Keratinocyte (primary cell): Measurements from ENCODE around the gene TRIM67. TPM values are rescaled to one million over a fixed set of nuclear protein-coding genes. Genes with fewer than 3 reads are reported as not detected.

ENCODE experiments used
- DNase-seq: peaks from one replicate; pipeline ENCODE4 v3.0.0-alpha.2; 2011; ENCODE audit warnings: low read depth, missing footprints, low spot score
- FAIRE-seq: peaks from 2 replicates; lab custom pipeline; 2011; peaks lifted over from hg19 to GRCh38; lab: Jason Lieb, UNC
- H2AFZ ChIP-seq: 2 replicates; pipeline ENCODE4 v1.6.0; 2012; ENCODE audit warnings: low read length, control low read depth, inconsistent platforms; ENCODE audit not compliant: control insufficient read depth
- H3K27ac ChIP-seq: 2 replicates; pipeline ENCODE4 v1.5.1; 2011; ENCODE audit warnings: low read length; ENCODE audit not compliant: control insufficient read depth, insufficient read depth
- H3K27me3 ChIP-seq: 3 replicates; pipeline ENCODE4 v1.6.0; 2011; ENCODE audit warnings: low read length; ENCODE audit not compliant: control insufficient read depth, insufficient read depth; ENCODE audit errors: extremely low read depth
- H3K36me3 ChIP-seq, 2 experiments: 2 replicates in 1 of 2; 3 replicates in 1 of 2; pipeline ENCODE4 v1.5.1; 2011; ENCODE audit warnings: low read length in 2 of 2, mild to moderate bottlenecking in 1 of 2; ENCODE audit not compliant: control insufficient read depth in 2 of 2, insufficient read depth in 2 of 2; ENCODE audit errors: extremely low read depth in 1 of 2
- H3K4me1 ChIP-seq: 3 replicates; pipeline ENCODE4 v1.5.1; 2011; ENCODE audit warnings: low read length; ENCODE audit not compliant: control insufficient read depth, insufficient read depth; ENCODE audit errors: extremely low read depth
- H3K4me2 ChIP-seq: 3 replicates; pipeline ENCODE4 v1.6.0; 2011; ENCODE audit warnings: low read depth, low read length; ENCODE audit not compliant: control insufficient read depth, insufficient read depth; ENCODE audit errors: extremely low read depth
- H3K4me3 ChIP-seq, 3 experiments: fragments of 200-600 bp in 1 of 3; sonication (generic) in 1 of 3; 2 replicates in 2 of 3; 3 replicates in 1 of 3; pipeline ENCODE4 v1.5.1; 2011 to 2016; ENCODE audit warnings: low read length in 3 of 3, mild to moderate bottlenecking in 3 of 3, control low read depth in 2 of 3, inconsistent platforms in 1 of 3, low read depth in 1 of 3, mixed read lengths in 1 of 3, mixed run types in 1 of 3, moderate library complexity in 1 of 3; ENCODE audit not compliant: control insufficient read depth in 2 of 3, insufficient read depth in 2 of 3; ENCODE audit errors: extremely low read depth in 1 of 3
- H3K79me2 ChIP-seq: 2 replicates; pipeline ENCODE4 v1.6.0; 2012; ENCODE audit warnings: low read length; ENCODE audit not compliant: control insufficient read depth, insufficient read depth
- H3K9ac ChIP-seq: 3 replicates; pipeline ENCODE4 v1.6.0; 2011; ENCODE audit warnings: low read length; ENCODE audit not compliant: control insufficient read depth, insufficient read depth; ENCODE audit errors: extremely low read depth
- H3K9me1 ChIP-seq: 3 replicates; pipeline ENCODE4 v1.6.0; 2011; ENCODE audit warnings: low read length; ENCODE audit not compliant: control insufficient read depth, insufficient read depth; ENCODE audit errors: extremely low read depth
- H3K9me3 ChIP-seq: 2 replicates; pipeline ENCODE4 v1.5.1; 2012; ENCODE audit warnings: low read depth, low read length; ENCODE audit not compliant: control insufficient read depth
- H4K20me1 ChIP-seq: 3 replicates; pipeline ENCODE4 v1.6.0; 2011; ENCODE audit warnings: low read length; ENCODE audit not compliant: control insufficient read depth, insufficient read depth; ENCODE audit errors: extremely low read depth
- CTCF ChIP-seq, 3 experiments: IDR thresholded peaks in 1 of 3; conservative IDR thresholded peaks in 1 of 3; optimal IDR thresholded peaks in 1 of 3; 2 replicates in 2 of 3; 3 replicates in 1 of 3; pipeline versions ENCODE3 to v1.5.1; 2011; ENCODE audit warnings: low read length in 3 of 3, mild to moderate bottlenecking in 3 of 3, moderate library complexity in 2 of 3, control low read depth in 1 of 3, inconsistent platforms in 1 of 3; ENCODE audit not compliant: insufficient read depth in 2 of 3; ENCODE audit errors: extremely low read depth in 1 of 3
- EZH2 ChIP-seq: IDR thresholded peaks from one replicate; pipeline ENCODE4 v1.6.1; 2012; ENCODE audit warnings: inconsistent platforms, mild to moderate bottlenecking, low read length, moderate library complexity
- dilution Hi-C: fragments of 300-500 bp; cut with MboI; formaldehyde crosslinking; loops from one replicate; pipeline ENCODE4 v1.7.0; 2020; ENCODE audit warnings: low sequenced_read_pairs; ENCODE audit not compliant: extremely low pct_ligation_motif_present
- polyA plus RNA-seq, 5 experiments: library from polyadenylated mRNA; depleted of rRNA in 3 of 5; stranded (reverse) in 3 of 5; stranded (forward) in 1 of 5; unstranded in 1 of 5; fragments of >200 nt; gene quantifications; 1 replicate in 1 of 5; 2 replicates in 3 of 5; 3 replicates in 1 of 5; pipeline versions ENCODE4 v1.2.1 to v1.2.3, GENCODE V29; 2011 to 2012; ENCODE audit warnings: missing spikeins in 2 of 5, low read depth in 1 of 5, low replicate concordance in 1 of 5

The TRIM67 gene
- polyA plus RNA-seq, 1 donor (not counting 4 experiments of a cell fraction or from before 2014, with no cell fraction given), result not detected

GRCh38 chr1:231165371-231165770, 3.5 kb downstream of the TRIM67 start:
- DNase-seq, result no peak

DNA sequence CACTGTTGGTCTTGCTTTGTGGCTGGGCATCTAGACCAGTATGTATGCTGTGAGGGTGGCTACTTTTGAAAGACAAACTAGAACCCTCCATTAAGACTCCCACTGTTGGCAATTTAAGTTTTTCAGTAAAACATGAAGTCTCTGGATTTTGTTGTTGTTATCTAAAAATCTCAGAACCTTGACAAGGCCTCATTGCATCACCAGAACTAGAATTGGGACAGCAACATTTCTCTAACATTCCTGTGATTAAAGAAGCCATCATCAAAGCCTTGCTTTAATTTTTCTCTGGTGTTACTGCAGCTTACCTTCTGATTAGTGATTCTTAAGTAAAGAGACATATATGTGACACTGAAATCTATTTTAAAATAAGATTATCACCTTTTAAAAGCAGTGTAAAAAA, 4.5 kb downstream of the TRIM67 start:
- H3K36me3 ChIP-seq, result no peaks in the 10 kb centered on the region
- H3K4me2 ChIP-seq, result no peak overlapping the region
- peaks cover 2% of the 10 kb centered on the region for H3K4me1 ChIP-seq
- H3K9me1 ChIP-seq, result no peaks in the 10 kb centered on the region
- no peak overlapping the region for H3K27ac ChIP-seq
- DNase-seq, result no peak
- FAIRE-seq, result no peak
- dilution Hi-C loops, result no loop called here
- H4K20me1 ChIP-seq, result no peaks in the 10 kb centered on the region
- no peaks in the 10 kb centered on the region for H3K79me2 ChIP-seq
- H2AFZ ChIP-seq, result no peak overlapping the region
- H3K27me3 ChIP-seq, result peaks cover 37% of the 10 kb centered on the region
- no peak overlapping the region for H3K4me3 ChIP-seq
- TF ChIP-seq CTCF (optimal IDR thresholded peaks at IDR 0.05 in 1 of 3, IDR thresholded peaks at IDR 0.05 in 1 of 3, conservative IDR thresholded peaks at IDR 0.05 in 1 of 3; ENCODE audit: extremely low read depth in 1 of 3, insufficient read depth in 2 of 3, low read length in 3 of 3) (no peak), EZH2 (no peak)
- H3K9ac ChIP-seq, result no peak overlapping the region
- H3K9me3 ChIP-seq, result no peaks in the 10 kb centered on the region

More at GRCh38 chr1:231165371-231165770, 3.5 kb downstream of the TRIM67 start:
- Histone ChIP-seq H3K9me3 (no peaks in the 10 kb centered on the region), H3K4me1 (no peaks in the 10 kb centered on the region), H3K36me3 (no peaks in the 10 kb centered on the region), H4K20me1 (no peaks in the 10 kb centered on the region), H3K4me2 (no peak overlapping the region), H2AFZ (no peak overlapping the region), H3K4me3 (no peak overlapping the region), H3K9me1 (no peaks in the 10 kb centered on the region), H3K79me2 (no peaks in the 10 kb centered on the region), H3K9ac (no peak overlapping the region), H3K27ac (no peak overlapping the region), H3K27me3 (peaks cover 47% of the 10 kb centered on the region)
- dilution Hi-C loops, result no loop called here
- no peak for FAIRE-seq
- TF ChIP-seq EZH2, result no peak
- no peak for TF ChIP-seq CTCF (optimal IDR thresholded peaks at IDR 0.05 in 1 of 3, IDR thresholded peaks at IDR 0.05 in 1 of 3, conservative IDR thresholded peaks at IDR 0.05 in 1 of 3; ENCODE audit: extremely low read depth in 1 of 3, insufficient read depth in 2 of 3, low read length in 3 of 3)
